Measurements from ENCODE around the gene RAP2A. TPM values are rescaled to one million over a fixed set of nuclear protein-coding genes. Genes with fewer than 3 reads are reported as not detected.
A peak's percentile ranks its signal among the peaks of the same experiment; 100 is the strongest.

The RAP2A gene
- total RNA-seq, 1 donor = 32.8 TPM

GRCh38 chr13:97468331-97468730, 34.4 kb downstream of the RAP2A start:
- TF ChIP-seq CTCF (IDR thresholded peaks at IDR 0.05; ENCODE audit: insufficient read depth, low read depth, low read length) = no peak
- no peak overlapping the region for H3K4me3 ChIP-seq (ENCODE audit: low read depth, low read length)
- peak; percentile 73 for DNase-seq (ENCODE audit: low read depth)

GRCh38 chr13:97471711-97472110, 37.7 kb downstream of the RAP2A start:
- H3K4me3 ChIP-seq (ENCODE audit: low read depth, low read length) = no peak overlapping the region
- DNase-seq (ENCODE audit: low read depth) = peak; percentile 68
- no peak for TF ChIP-seq CTCF (IDR thresholded peaks at IDR 0.05; ENCODE audit: insufficient read depth, low read depth, low read length)

- no peak overlapping the region for H3K4me3 ChIP-seq (ENCODE audit: low read depth, low read length)
- DNase-seq (ENCODE audit: low read depth) = peak; percentile 64
- no peak for TF ChIP-seq CTCF (IDR thresholded peaks at IDR 0.05; ENCODE audit: insufficient read depth, low read depth, low read length)
Observed at GRCh38 chr13:97474349-97474980, 40.5 kb downstream of the RAP2A start.

- DNase-seq (ENCODE audit: low read depth) = no peak
- no peak overlapping the region for H3K4me3 ChIP-seq (ENCODE audit: low read depth, low read length)
- TF ChIP-seq CTCF (IDR thresholded peaks at IDR 0.05; ENCODE audit: insufficient read depth, low read depth, low read length) = no peak
Observed at GRCh38 chr13:97475011-97475410, 41.0 kb downstream of the RAP2A start.

- no peak for TF ChIP-seq CTCF (IDR thresholded peaks at IDR 0.05; ENCODE audit: insufficient read depth, low read depth, low read length)
Observed at GRCh38 chr13:97477844-97478243, 43.9 kb downstream of the RAP2A start.

GRCh38 chr13:97478247-97478646, 44.3 kb downstream of the RAP2A start:
- DNase-seq (ENCODE audit: low read depth) = no peak
- no peak overlapping the region for H3K4me3 ChIP-seq (ENCODE audit: low read depth, low read length)
- no peak for TF ChIP-seq CTCF (IDR thresholded peaks at IDR 0.05; ENCODE audit: insufficient read depth, low read depth, low read length)

More at GRCh38 chr13:97477844-97478243, 43.9 kb downstream of the RAP2A start:
- no peak overlapping the region for H3K4me3 ChIP-seq (ENCODE audit: low read depth, low read length)
- no peak for DNase-seq (ENCODE audit: low read depth)

GRCh38 chr13:97483465-97483864, 49.5 kb downstream of the RAP2A start:
- TF ChIP-seq CTCF (IDR thresholded peaks at IDR 0.05; ENCODE audit: insufficient read depth, low read depth, low read length) = no peak

More at GRCh38 chr13:97483465-97483864, 49.5 kb downstream of the RAP2A start:
- H3K4me3 ChIP-seq (ENCODE audit: low read depth, low read length) = no peak overlapping the region
- DNase-seq (ENCODE audit: low read depth) = no peak
